ENCODE results near the gene PNMA6A.
A peak's percentile ranks its signal among the peaks of the same experiment; 100 is the strongest.
"Not testable (repeated sequence)": the region's sequence is repeated elsewhere in the genome, so short reads cannot be mapped to it uniquely, and the experiment has no call there.

PNMA6A gene

DNA sequence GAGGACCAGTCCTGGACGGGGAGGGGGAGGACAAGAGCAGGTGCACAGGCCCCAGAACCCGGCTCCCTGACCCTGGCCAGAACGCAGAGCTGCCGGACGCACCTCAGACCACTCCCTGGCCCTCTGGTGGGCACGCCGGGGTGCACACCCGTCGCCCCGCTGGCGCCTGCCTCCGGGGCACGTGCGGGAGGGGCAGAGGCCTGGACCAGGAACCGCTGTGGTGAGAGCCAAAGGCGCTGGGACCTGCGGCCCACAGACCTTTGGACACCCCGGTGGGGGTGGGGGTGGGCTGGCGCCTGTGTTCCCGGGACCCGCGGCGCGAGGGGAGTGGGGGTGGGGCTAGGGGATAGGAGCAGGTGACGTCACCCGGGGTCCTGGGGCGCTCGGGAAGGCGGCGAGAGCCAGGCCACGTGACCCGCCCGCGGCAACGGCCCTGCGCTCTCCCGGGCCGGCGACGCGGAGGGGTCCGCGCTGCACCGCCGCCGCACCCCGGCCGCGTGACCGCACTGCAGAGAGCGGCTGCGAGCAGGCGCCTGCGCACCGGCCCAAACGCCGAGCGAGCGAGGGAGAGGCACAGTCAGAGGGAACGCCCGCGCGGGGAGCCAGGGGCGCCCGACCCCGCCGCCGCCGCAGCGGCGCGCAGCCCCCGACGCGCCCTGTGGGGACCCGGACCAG is at the start of gene PNMA6A:
Gene PNMA6A, plus strand, starts transcription at position 546 of the 675 bp plus-strand sequence. CDS start 609 bp downstream, outside the sequence.
- not testable (repeated sequence) for DNase-seq

GRCh38 chrX:153026501-153026900 is 45.8 kb upstream of the PNMA6A start:
- not testable (repeated sequence) for DNase-seq

- DNase-seq = not testable (repeated sequence)
These were observed 43.8 kb upstream of the PNMA6A start for GRCh38 chrX:153028487-153028886.

DNA sequence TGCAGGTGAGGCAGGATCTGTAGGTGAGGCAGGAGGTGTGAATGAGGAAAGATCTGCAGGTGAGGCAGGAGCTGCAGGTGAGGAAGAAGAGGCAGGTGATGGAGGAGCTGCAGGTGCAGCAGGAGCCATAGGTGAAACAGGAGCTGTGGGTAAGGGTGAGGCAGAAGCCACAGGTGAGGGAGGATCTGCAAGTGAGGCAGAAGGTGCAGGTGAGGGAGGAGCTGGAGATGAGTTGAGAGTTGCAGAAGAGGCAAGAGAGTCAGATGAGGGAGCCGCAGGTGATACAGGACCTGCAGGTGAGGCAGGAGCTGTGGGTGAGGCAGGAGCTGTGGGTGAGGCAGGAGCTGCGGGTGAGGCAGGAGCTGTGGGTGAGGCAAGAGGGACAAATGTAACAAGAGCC is 43.1 kb upstream of the PNMA6A start:
- DNase-seq = no peak

GRCh38 chrX:153029875-153030274 is 42.4 kb upstream of the PNMA6A start:
- no peak for DNase-seq

- DNase-seq = no peak
These were observed 41.5 kb upstream of the PNMA6A start for GRCh38 chrX:153030801-153031200.

DNA sequence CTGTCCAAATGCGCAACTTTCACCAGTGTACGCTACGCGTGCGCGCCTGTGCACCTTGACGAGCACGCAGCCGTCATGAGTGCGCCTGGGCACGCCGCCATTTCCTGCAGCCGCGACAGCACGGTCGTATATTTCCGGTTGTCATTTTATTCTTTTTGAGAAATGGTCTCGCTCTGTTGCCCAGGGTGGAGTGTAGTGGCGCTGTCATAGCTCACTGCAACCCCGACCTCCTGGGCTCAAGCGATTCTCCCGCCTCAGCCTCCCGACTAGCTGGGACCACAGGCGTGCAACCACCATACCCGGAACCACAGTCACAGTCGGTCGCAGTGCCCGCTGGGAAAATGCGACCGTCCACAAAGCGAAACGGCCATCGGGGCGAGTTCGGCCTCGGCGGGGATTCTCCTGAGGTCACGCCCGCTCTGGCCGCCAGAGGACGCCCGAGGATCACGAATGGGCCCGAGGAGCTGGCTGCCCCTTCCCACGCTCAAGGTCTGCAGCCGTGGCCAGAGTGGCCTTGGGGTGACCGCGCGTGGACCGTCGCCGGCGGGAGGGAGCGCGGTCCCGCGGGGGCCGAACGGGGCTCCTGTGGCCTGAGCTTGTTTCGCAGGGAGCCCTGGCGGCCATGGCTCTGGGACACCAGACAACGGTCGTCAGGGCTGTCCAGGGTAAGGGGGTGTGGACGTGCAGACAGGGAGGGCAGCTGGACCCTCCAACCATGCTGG is 39.7 kb upstream of the PNMA6A start:
- DNase-seq = peak; percentile 84

GRCh38 chrX:153049093-153049492 is 23.2 kb upstream of the PNMA6A start:
- DNase-seq = no peak

DNA sequence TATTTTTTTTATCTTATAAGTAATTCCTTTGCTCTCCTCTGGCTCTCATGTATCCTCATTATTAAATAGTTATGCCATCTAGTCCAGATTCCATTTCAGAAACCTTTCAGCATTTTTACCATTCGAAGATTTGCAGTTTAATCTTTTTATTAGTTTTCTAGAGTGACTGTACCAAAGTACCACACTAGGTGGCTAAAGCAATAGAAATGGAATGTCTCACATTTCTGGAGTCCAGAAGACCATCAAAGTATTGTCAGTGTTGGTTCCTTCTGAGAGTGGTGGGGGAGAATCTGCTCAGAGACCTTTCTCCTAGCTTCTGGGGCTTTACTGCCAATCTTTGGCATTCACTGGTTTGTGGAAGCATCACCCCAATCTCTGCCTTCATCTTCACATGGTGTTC is 19.7 kb upstream of the PNMA6A start:
- no peak for DNase-seq

DNA sequence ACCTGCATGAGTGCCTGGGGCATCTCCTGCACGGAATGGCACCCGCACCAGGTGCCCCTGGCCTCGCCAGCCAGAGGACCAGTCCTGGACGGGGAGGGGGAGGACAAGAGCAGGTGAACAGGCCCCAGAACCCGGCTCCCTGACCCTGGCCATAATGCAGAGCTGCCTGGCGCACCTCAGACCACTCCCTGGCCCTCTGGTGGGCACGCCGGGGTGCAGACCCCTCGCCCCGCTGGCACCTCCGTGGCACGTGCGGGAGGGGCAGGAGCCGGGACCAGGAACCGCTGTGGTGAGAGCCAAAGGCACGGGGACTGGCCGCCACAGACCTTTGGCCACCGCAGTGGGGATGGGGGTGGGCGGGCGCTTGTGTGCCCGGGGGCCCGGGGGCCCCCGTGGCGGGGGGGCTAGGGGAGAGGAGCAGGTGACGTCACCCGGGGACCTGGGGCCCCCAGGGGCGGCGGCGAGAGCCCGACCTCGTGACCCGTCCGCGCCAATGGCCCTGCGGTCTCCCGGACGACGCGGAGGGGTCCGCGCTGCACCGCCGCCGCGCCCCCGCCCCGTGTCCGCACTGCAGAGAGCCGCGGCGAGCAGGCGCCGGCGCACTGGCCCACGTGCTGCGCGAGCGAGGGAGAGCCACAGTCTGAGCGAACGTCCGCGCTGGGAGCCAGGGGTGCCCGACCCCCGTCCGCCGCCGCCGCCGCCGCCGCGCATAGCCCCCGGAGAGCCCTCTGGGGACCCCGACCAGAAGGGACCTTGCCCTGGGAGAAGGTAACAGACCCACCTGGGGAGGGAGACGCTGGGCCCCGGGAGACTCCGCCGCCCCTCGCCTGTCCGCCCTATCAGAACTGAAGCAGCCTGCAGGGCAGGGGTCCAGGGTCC is 16.1 kb upstream of the PNMA6A start, which contains the start of gene PNMA3:
Gene PNMA3, plus strand, starts transcription at position 600 of the 879 bp plus-strand sequence. CDS start 586 bp downstream, outside the sequence.
- peak; percentile 64 for DNase-seq

DNA sequence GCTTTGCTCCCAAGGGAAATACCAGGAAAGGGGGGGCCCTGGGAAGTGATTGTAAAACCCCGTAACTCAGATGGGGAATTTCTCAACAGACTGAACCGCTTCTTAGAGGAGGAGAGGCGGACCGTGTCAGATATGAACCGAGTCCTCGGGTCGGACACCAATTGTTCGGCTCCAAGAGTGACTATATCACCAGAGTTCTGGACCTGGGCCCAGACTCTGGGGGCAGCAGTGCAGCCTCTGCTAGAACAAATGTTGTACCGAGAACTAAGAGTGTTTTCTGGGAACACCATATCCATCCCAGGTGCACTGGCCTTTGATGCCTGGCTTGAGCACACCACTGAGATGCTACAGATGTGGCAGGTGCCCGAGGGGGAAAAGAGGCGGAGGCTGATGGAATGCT is 15.0 kb upstream of the PNMA6A start:
- no peak for DNase-seq

DNA sequence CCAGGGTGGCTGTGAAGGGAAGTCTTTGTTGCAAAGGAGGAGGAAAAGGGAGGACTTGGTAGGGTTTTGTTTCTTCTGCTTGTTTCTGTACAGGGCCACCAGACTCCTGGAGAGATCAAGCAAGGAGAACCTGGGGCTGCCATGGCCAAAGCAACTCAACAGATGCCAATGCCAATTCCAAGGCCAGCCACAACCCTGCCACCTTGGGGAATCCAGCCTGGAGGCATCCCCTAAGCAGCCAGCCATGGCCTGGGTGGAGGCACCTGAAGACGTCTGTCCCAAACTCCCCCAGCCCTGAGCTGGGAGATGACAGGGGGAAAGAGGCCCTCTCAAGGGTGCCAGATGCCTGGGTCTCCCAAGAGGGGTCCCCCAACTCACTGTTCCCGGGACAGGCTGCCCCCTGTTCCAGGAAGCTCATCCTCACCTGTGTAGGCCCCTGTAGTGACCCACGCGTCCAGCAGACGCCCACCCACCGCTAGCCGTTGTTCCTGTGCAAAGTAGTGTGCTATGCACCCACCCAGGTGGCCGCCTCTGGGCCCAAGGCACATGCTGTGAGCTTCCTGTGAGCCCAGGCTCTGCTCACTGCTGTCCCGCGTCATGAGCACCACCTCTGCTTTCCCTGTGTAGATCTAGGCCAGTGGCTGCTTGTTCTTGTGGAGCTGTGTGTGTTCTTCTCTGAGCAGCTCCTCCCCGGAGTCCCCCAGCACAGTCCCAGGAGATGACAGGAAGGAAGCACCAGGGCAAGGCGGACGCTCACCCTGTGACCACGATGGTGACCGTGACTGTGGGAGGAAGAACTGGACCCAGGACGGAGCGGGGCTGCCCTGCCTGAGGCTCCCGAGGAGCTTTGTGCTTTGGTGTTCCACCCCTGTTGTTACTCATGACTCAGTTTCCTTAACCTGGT is 12.8 kb upstream of the PNMA6A start:
- no peak for DNase-seq

DNA sequence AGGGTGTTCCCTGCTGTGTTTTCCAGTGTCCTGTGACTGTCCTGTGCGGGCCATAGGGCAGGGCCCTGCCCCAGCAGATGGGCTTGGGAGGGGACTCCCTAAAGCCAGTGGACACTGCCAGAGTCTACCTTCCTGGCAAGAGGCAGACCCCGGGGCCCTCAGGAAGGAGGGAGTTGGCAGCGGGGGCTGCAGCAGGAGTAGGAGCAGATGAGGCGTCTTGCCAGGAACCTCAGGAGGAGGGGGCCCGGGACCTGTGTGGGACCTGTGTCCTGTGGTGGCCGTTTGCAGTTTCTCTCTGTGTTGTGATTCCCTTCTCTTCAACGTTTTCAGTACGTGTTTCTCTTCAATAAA is 12.2 kb upstream of the PNMA6A start:
- no peak for DNase-seq

DNA sequence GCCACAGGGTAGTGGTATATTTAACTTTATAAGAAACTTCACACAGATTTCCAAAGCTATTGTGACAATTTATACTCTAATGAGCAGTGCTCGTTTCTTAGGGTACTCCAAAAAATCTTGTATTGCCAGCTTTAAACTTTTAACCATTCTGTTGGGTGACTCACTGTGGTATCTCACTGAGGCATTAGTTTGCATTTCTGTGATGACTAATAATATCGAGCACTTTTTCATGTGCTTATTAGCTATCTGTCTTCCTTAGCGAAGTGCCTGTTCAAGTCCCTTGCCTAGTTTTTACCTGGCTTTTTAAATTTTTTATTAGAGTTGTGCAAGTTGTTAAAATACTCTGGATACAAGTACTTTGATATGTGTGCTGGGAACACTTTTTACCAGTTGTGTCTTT is 10.5 kb upstream of the PNMA6A start:
- no peak for DNase-seq

GRCh38 chrX:153063315-153063714 is 8.9 kb upstream of the PNMA6A start:
- DNase-seq = no peak

DNA sequence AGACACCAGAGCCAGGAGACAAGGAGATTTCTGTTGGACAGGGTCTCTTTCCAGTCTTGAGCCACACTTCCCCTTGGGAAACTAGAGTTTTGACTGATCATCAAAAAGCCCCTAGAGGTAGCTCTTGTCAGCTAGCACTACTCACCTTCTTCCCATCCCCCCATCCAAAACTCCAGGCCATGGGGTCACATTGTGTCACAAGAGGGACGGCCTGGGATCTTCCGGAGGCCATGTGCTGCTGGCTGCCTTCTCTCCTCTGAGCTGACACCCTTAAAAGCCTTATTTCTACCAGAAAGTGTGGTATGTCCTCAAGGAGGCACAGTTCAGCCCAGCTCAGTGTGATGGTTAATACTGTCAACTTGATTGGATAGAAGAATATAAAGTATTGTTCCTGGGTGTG is 8.2 kb upstream of the PNMA6A start:
- DNase-seq = no peak

- DNase-seq = no peak
These were observed 6.9 kb upstream of the PNMA6A start for GRCh38 chrX:153065389-153065788.

DNA sequence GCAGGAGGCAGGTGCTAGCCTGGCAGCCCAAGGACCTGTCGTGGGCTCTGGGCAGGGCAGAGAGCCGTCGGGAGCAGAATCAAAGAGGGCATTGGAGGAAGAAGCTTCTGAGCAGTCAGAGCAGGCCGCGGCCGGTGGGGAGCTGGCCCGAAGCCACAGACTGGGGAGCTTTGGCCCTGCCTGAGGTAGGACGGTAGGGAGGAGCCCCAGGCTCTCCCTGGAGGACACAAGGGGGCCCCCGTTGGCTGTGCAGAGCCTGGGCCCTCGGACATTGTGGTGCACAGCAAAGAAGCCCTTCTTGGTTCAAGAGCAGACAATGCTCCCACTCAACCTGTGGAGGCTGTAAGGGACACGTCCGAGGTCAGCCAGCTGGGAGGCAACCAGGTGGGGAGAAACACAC is 5.9 kb upstream of the PNMA6A start:
- not testable (repeated sequence) for DNase-seq

DNA sequence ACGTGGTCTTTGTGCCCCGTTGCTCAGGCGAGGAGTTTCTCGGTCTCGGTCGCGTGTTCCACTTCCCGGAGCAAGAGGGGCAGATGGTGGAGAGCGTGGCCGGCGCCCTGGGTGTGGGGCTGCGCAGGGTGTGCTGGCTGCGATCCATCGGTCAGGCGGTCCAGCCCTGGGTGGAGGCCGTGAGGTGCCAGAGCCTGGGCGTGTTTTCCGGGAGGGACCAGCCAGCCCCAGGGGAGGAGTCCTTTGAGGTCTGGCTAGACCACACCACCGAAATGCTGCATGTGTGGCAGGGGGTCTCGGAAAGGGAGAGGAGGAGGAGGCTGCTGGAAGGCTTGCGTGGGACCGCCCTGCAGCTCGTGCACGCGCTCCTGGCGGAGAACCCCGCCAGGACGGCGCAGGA is 1.1 kb downstream of the PNMA6A start:
- DNase-seq = not testable (repeated sequence)

DNA sequence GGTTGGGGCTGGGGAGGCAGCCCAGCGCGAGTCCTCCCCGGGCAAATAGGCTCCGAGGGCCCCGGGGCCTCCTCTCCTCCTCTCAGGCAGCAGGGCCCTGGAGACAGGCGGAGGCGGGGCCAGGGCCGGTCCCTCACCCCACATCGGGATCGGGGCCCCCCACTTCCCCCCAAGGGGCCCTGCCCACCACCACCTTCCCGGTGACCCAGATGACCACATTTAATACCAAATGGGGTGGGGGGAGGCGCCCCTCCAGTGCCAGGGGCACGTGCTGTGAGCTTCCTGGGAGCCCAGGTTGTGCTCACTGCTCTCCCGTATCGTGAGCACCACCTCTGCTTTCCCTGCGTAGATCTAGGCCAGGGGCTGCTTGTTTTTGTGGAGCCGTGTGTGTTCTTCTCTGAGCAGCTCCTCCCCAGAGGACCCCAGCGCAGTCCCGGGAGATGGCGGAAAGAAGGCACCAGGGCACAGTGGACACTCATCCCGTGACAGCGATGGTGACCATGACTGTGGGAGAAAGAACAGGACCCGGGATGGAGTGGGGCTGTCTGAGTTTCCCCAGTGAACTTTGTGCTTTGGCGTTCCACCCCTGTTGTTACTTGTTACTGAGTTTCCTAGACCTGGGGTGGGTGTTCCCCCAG is 2.1 kb downstream of the PNMA6A start:
- DNase-seq = no peak

- DNase-seq = no peak
These were observed 2.7 kb downstream of the PNMA6A start for GRCh38 chrX:153074935-153075334.

GRCh38 chrX:153075366-153075765 is 3.1 kb downstream of the PNMA6A start:
- DNase-seq = no peak

All from eye (tissue), 1 donor.